Hepatic stellate cell (primary cell): ENCODE measurements around the gene SUFU.
"Not testable (repeated sequence)": the region's sequence is repeated elsewhere in the genome, so short reads cannot be mapped to it uniquely, and the experiment has no call there.

Experiments used
- DNase-seq: peaks from one replicate; pipeline ENCODE4 v3.0.0; 2011; ENCODE audit warnings: low spot score

The SUFU gene

GRCh38 chr10:102503264-102504178 lies at the start of gene SUFU:
SUFU (plus strand) TSS chr10:102503972; CDS start chr10:102504153, 181 bp downstream.
- peak; percentile 96 for DNase-seq

GRCh38 chr10:102454662-102455487 lies 48.9 kb upstream of the SUFU start:
- not testable (repeated sequence) for DNase-seq

GRCh38 chr10:102455893-102456471 lies 47.8 kb upstream of the SUFU start:
- DNase-seq, result peak; percentile 62

GRCh38 chr10:102457591-102458150 lies 46.1 kb upstream of the SUFU start:
- DNase-seq, result no peak

- DNase-seq, result no peak
Observed at GRCh38 chr10:102458656-102459055, 45.1 kb upstream of the SUFU start.

- no peak for DNase-seq
Observed at GRCh38 chr10:102460836-102461186, 43.0 kb upstream of the SUFU start.

GRCh38 chr10:102461187-102462054 lies 42.4 kb upstream of the SUFU start:
- DNase-seq, result peak; percentile 96

GRCh38 chr10:102462512-102463054 lies 41.2 kb upstream of the SUFU start:
- no peak for DNase-seq

GRCh38 chr10:102463983-102464382 lies 39.8 kb upstream of the SUFU start:
- DNase-seq, result no peak

- DNase-seq, result no peak
Observed at GRCh38 chr10:102465466-102465865, 38.3 kb upstream of the SUFU start.

- DNase-seq, result no peak
Observed at GRCh38 chr10:102467318-102467717, 36.5 kb upstream of the SUFU start.

GRCh38 chr10:102467971-102468438 lies 35.8 kb upstream of the SUFU start:
- no peak for DNase-seq

- DNase-seq, result peak; percentile 67
Observed at GRCh38 chr10:102468683-102469082, 35.1 kb upstream of the SUFU start.

- DNase-seq, result no peak
Observed at GRCh38 chr10:102470579-102471546, 32.9 kb upstream of the SUFU start.

GRCh38 chr10:102473445-102474331 lies 30.1 kb upstream of the SUFU start:
- no peak for DNase-seq

GRCh38 chr10:102475451-102476040 lies 28.2 kb upstream of the SUFU start:
- no peak for DNase-seq

- DNase-seq, result no peak
Observed at GRCh38 chr10:102476466-102477141, 27.2 kb upstream of the SUFU start.

GRCh38 chr10:102479651-102480050 lies 24.1 kb upstream of the SUFU start:
- DNase-seq, result no peak
